Measurements from ENCODE around the gene PAN3.

DNA sequence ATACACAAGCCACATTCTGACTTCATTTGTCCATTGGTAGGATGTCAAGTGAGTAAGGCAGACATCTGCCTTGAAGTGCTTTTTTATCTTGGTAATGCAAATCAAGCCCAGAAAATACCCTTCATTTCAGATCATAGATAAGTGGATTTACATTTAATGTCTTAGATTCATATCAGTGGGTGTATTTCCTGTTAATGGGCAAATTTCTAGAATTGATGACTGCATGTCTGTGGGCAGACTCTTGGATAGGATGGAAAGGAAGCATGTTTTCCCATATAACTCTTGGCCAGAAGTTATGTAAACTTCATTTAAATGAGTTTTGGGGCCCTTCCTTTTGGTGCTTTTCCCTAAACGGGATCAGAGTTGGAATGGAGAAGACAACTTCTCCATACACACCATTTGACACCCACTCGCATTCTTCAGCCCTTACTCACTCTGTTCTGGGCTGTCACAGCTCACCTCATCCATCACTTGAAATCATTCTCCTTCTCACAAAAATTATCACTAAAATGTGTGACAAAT, 202.0 kb downstream of the PAN3 start:
- TF ChIP-seq CTCF (IDR thresholded peaks at IDR 0.05; ENCODE audit: low read length) = no peak
- no peak for TF ChIP-seq EZH2 (IDR thresholded peaks at IDR 0.05; ENCODE audit: borderline replicate concordance, low read length)

Measured in OCI-LY1 (cell line).